Breast epithelium (tissue), 4 donors: Measurements from ENCODE around the gene AKAP17A. TPM values are rescaled to one million over a fixed set of nuclear protein-coding genes. Genes with fewer than 3 reads are reported as not detected.

Source experiments
- DNase-seq, 2 donors: peaks; one replicate each; pipeline ENCODE4 v3.0.0-alpha.2; 2019; ENCODE audit warnings: low spot score in 2 of 2
- H3K27ac ChIP-seq, 2 donors: fragments of 200-600 bp; sonication (generic) in 1 of 2; one replicate each; pipeline ENCODE4 v1.5.1; 2016 to 2019; ENCODE audit warnings: mild to moderate bottlenecking in 1 of 2
- H3K27me3 ChIP-seq, 2 donors: fragments of 200-600 bp; sonication (generic) in 1 of 2; one replicate each; pipeline versions ENCODE4 v1.5.1 to v1.6.0; 2017 to 2019; ENCODE audit warnings: control low read depth in 1 of 2, mild to moderate bottlenecking in 1 of 2
- H3K36me3 ChIP-seq: fragments of 200-600 bp; one replicate; pipeline ENCODE4 v1.5.1; 2019
- H3K4me1 ChIP-seq, 2 donors: fragments of 200-600 bp; sonication (generic); one replicate each; pipeline ENCODE4 v1.5.1; 2016 to 2019; ENCODE audit warnings: control low read depth in 1 of 2
- H3K4me3 ChIP-seq, 3 donors: fragments of 200-600 bp; sonication (generic); 1 replicate in 2 of 3; 2 replicates in 1 of 3; pipeline ENCODE4 v1.5.1; 2016 to 2019; ENCODE audit warnings: mild to moderate bottlenecking in 3 of 3, moderate library complexity in 2 of 3
- H3K9me3 ChIP-seq, 2 donors: fragments of 200-600 bp; sonication (generic) in 1 of 2; one replicate each; pipeline ENCODE4 v1.5.1; 2016 to 2019; ENCODE audit warnings: control low read depth in 1 of 2
- CTCF ChIP-seq, 3 donors: fragments of 450-650 bp; IDR thresholded peaks; one replicate each; pipeline ENCODE4 v1.5.1; 2016 to 2017; ENCODE audit warnings: antibody characterized with exemption in 3 of 3, mild to moderate bottlenecking in 3 of 3, moderate library complexity in 3 of 3
- POLR2A ChIP-seq: fragments of 450-650 bp; IDR thresholded peaks from one replicate; pipeline ENCODE4 v1.6.1; 2016; ENCODE audit warnings: antibody characterized with exemption, mild to moderate bottlenecking, moderate library complexity
- POLR2AphosphoS5 ChIP-seq, 3 donors: sonication (generic); formaldehyde crosslinking; IDR thresholded peaks; one replicate each; pipeline ENCODE4 v1.6.1; 2017; ENCODE audit warnings: antibody characterized with exemption in 3 of 3
- intact Hi-C: fragments of 100-400 bp; cut with DNase I; formaldehyde crosslinking; loops from one replicate; pipeline ENCODE4 v1.15.1; 2023; ENCODE audit warnings: low total_unique reads
- total RNA-seq, 3 donors: library from RNA; depleted of rRNA; stranded (reverse); fragments of >200 nt; gene quantifications; one replicate each; pipeline ENCODE4 v1.1.0, GENCODE V29; 2016

Gene AKAP17A
- total RNA-seq, result 10 to 100 TPM; 32.2 to 62.3 (median 56.3) TPM

GRCh38 chrX:1591102-1591862 lies at the start of gene AKAP17A:
AKAP17A (plus strand) TSS chrX:1591604; CDS start chrX:1593463, 1,859 bp downstream.
- DNase-seq, result peak; percentile 92 to 94
- Histone ChIP-seq H3K4me3 (peak within 1 kb of the TSS; percentile 89 to 98 (median 93)), H3K27ac (peak within 1 kb of the TSS; percentile 91 to 92), H3K9me3 (no peaks in the 10 kb centered on the region), H3K27me3 (no peaks in the 10 kb centered on the region), H3K4me1 (peaks cover 0 to 3% of the 10 kb centered on the region in 2 donors), H3K36me3 (no peaks in the 10 kb centered on the region)
- TF ChIP-seq POLR2AphosphoS5 (IDR thresholded peaks at IDR 0.05), result peak in 2 of 3 donors; percentile 53 to 76
- no peak for TF ChIP-seq POLR2A
- intact Hi-C loops, result loop anchor here (10.0 kb wide), 2 partner anchors 136 to 196 kb away; partner anchors contain the start of genes ASMTL and SLC25A6

GRCh38 chrX:1542994-1543725 lies 48.2 kb upstream of the AKAP17A start:
- intact Hi-C loops, result no loop called here
- Histone ChIP-seq H3K36me3 (no peaks in the 10 kb centered on the region), H3K9me3 (peaks cover 0 to 4% of the 10 kb centered on the region in 2 donors), H3K27me3 (no peaks in the 10 kb centered on the region), H3K27ac (no peak overlapping the region), H3K4me3 (no peak overlapping the region), H3K4me1 (no peaks in the 10 kb centered on the region)
- TF ChIP-seq POLR2A (no peak), CTCF (IDR thresholded peaks at IDR 0.05) (no peak)
- no peak for DNase-seq

GRCh38 chrX:1545776-1546408 lies 45.5 kb upstream of the AKAP17A start:
- DNase-seq, result no peak
- H3K36me3 ChIP-seq, result no peaks in the 10 kb centered on the region
- intact Hi-C loops, result no loop called here
- no peak for TF ChIP-seq CTCF (IDR thresholded peaks at IDR 0.05)
- TF ChIP-seq POLR2AphosphoS5 (IDR thresholded peaks at IDR 0.05), result no peak
- TF ChIP-seq POLR2A, result no peak
- H3K27me3 ChIP-seq, result no peaks in the 10 kb centered on the region
- H3K4me3 ChIP-seq, result no peak overlapping the region
- H3K27ac ChIP-seq, result no peak overlapping the region
- H3K4me1 ChIP-seq, result no peaks in the 10 kb centered on the region
- H3K9me3 ChIP-seq, result peaks cover 0 to 4% of the 10 kb centered on the region in 2 donors

GRCh38 chrX:1546691-1547251 lies 44.6 kb upstream of the AKAP17A start:
- intact Hi-C loops, result no loop called here
- no peak overlapping the region for H3K4me3 ChIP-seq
- H3K4me1 ChIP-seq, result no peaks in the 10 kb centered on the region
- peak overlapping the region in 1 of 2 donors; percentile 12 for H3K27ac ChIP-seq
- H3K9me3 ChIP-seq, result peaks cover 0 to 4% of the 10 kb centered on the region in 2 donors
- H3K36me3 ChIP-seq, result no peaks in the 10 kb centered on the region
- no peaks in the 10 kb centered on the region for H3K27me3 ChIP-seq
- TF ChIP-seq CTCF (IDR thresholded peaks at IDR 0.05), result no peak
- TF ChIP-seq POLR2A, result no peak
- TF ChIP-seq POLR2AphosphoS5 (IDR thresholded peaks at IDR 0.05), result no peak
- DNase-seq, result no peak

- intact Hi-C loops, result no loop called here
These were observed 39.4 kb upstream of the AKAP17A start for GRCh38 chrX:1551959-1552546.

More at GRCh38 chrX:1551959-1552546, 39.4 kb upstream of the AKAP17A start:
- Histone ChIP-seq H3K27ac (no peak overlapping the region), H3K27me3 (no peaks in the 10 kb centered on the region), H3K4me1 (no peaks in the 10 kb centered on the region), H3K4me3 (no peak overlapping the region), H3K36me3 (no peaks in the 10 kb centered on the region), H3K9me3 (peaks cover 4 to 14% of the 10 kb centered on the region in 2 donors)
- DNase-seq, result no peak
- TF ChIP-seq POLR2A, result no peak
- TF ChIP-seq CTCF (IDR thresholded peaks at IDR 0.05), result no peak
- no peak for TF ChIP-seq POLR2AphosphoS5 (IDR thresholded peaks at IDR 0.05)
